ENCODE data around the gene FAM83E. TPM values are rescaled to one million over a fixed set of nuclear protein-coding genes. Genes with fewer than 3 reads are reported as not detected.

Gene FAM83E
- polyA plus RNA-seq, 1 experiment, result 0.16 TPM

- no peak for TF ChIP-seq CTCF (IDR thresholded peaks at IDR 0.05; ENCODE audit: insufficient read depth, low read depth, low read length)
- peaks cover 6% of the 10 kb centered on the region for H3K36me3 ChIP-seq (ENCODE audit: control insufficient read depth, insufficient read depth, low read length)
- H3K27me3 ChIP-seq (ENCODE audit: control insufficient read depth, insufficient read depth, low read length), result no peaks in the 10 kb centered on the region
- no peak overlapping the region for H3K4me3 ChIP-seq (ENCODE audit: low read depth, low read length)
- ChIA-PET CTCF (interaction anchor here (1.0 to 1.1 kb wide), 2 partner anchors 10 to 47 kb away, joined by 3 read pairs; partner anchors contain the start of gene DBP), POLR2A (no interaction called here)
- no peak for DNase-seq (ENCODE audit: low read depth)
Observed at GRCh38 chr19:48627201-48627864, 12.5 kb upstream of the FAM83E start.

GRCh38 chr19:48625891-48626327 lies 11.0 kb upstream of the FAM83E start:
- Histone ChIP-seq H3K36me3 (ENCODE audit: control insufficient read depth, insufficient read depth, low read length) (peaks cover 6% of the 10 kb centered on the region), H3K27me3 (ENCODE audit: control insufficient read depth, insufficient read depth, low read length) (no peaks in the 10 kb centered on the region), H3K4me3 (ENCODE audit: low read depth, low read length) (no peak overlapping the region)
- ChIA-PET CTCF (no interaction called here), POLR2A (no interaction called here)
- no peak for TF ChIP-seq CTCF (IDR thresholded peaks at IDR 0.05; ENCODE audit: insufficient read depth, low read depth, low read length)
- no peak for DNase-seq (ENCODE audit: low read depth)

- Histone ChIP-seq H3K27me3 (ENCODE audit: control insufficient read depth, insufficient read depth, low read length) (no peaks in the 10 kb centered on the region), H3K4me3 (ENCODE audit: low read depth, low read length) (peak overlapping the region; percentile 50), H3K36me3 (ENCODE audit: control insufficient read depth, insufficient read depth, low read length) (peaks cover 4% of the 10 kb centered on the region)
- DNase-seq (ENCODE audit: low read depth), result no peak
- CTCF ChIA-PET, result no interaction called here
- TF ChIP-seq CTCF (IDR thresholded peaks at IDR 0.05; ENCODE audit: insufficient read depth, low read depth, low read length), result no peak
- POLR2A ChIA-PET, result no interaction called here
Observed at GRCh38 chr19:48624791-48625723, 10.2 kb upstream of the FAM83E start.

GRCh38 chr19:48624067-48624594 lies 9.3 kb upstream of the FAM83E start:
- Histone ChIP-seq H3K27me3 (ENCODE audit: control insufficient read depth, insufficient read depth, low read length) (no peaks in the 10 kb centered on the region), H3K4me3 (ENCODE audit: low read depth, low read length) (peak overlapping the region; percentile 50), H3K36me3 (ENCODE audit: control insufficient read depth, insufficient read depth, low read length) (peaks cover 2% of the 10 kb centered on the region)
- TF ChIP-seq CTCF (IDR thresholded peaks at IDR 0.05; ENCODE audit: insufficient read depth, low read depth, low read length), result no peak
- DNase-seq (ENCODE audit: low read depth), result peak; percentile 81
- ChIA-PET POLR2A (interaction anchor here (0.6 to 0.7 kb wide), 3 partner anchors 10 to 243 kb away, joined by 3 to 6 read pairs (median 5); no protein-coding TSS in a partner anchor), CTCF (interaction anchor here (0.7 to 1.1 kb wide), 3 partner anchors 10 to 22 kb away, joined by 3 to 9 read pairs (median 4); partner anchors contain the start of gene CA11)

Data from BJ (cell line).